BLaER1 (cell line): ENCODE results near the gene QRFP.

Source experiments
- H3K27ac ChIP-seq: shearing (Covaris generic); formaldehyde crosslinking; 2 replicates; pipeline ENCODE4 v1.8.1; 2022
- H3K27me3 ChIP-seq: shearing (Covaris generic); formaldehyde crosslinking; 2 replicates; pipeline ENCODE4 v1.8.1; 2022
- H3K36me3 ChIP-seq: shearing (Covaris generic); formaldehyde crosslinking; 2 replicates; pipeline ENCODE4 v1.8.1; 2022
- H3K4me1 ChIP-seq: shearing (Covaris generic); formaldehyde crosslinking; 2 replicates; pipeline ENCODE4 v1.8.1; 2022
- H3K4me2 ChIP-seq: shearing (Covaris generic); formaldehyde crosslinking; 2 replicates; pipeline ENCODE4 v1.8.1; 2022
- H3K4me3 ChIP-seq: shearing (Covaris generic); formaldehyde crosslinking; 2 replicates; pipeline ENCODE4 v1.8.1; 2022
- H3K9ac ChIP-seq: shearing (Covaris generic); formaldehyde crosslinking; 2 replicates; pipeline ENCODE4 v1.8.1; 2022
- H3K9me3 ChIP-seq: shearing (Covaris generic); formaldehyde crosslinking; 2 replicates; pipeline ENCODE4 v1.8.1; 2022
- H4K20me1 ChIP-seq: shearing (Covaris generic); formaldehyde crosslinking; 2 replicates; pipeline ENCODE4 v1.8.1; 2022
- Cebpa-rat ChIP-seq: shearing (Covaris generic); IDR thresholded peaks from 2 replicates; pipeline ENCODE4 v1.8.1; 2022

Gene QRFP

GRCh38 chr9:130845901-130846481 is 50.6 kb downstream of the QRFP start:
- H3K4me2 ChIP-seq: no peak overlapping the region
- peaks cover 41% of the 10 kb centered on the region for H3K36me3 ChIP-seq
- no peak overlapping the region for H3K27ac ChIP-seq
- no peak overlapping the region for H3K9ac ChIP-seq
- H3K9me3 ChIP-seq: no peaks in the 10 kb centered on the region
- H3K4me1 ChIP-seq: peaks cover 34% of the 10 kb centered on the region
- no peaks in the 10 kb centered on the region for H3K27me3 ChIP-seq
- no peak overlapping the region for H3K4me3 ChIP-seq
- no peak for TF ChIP-seq Cebpa-rat
- H4K20me1 ChIP-seq: peaks cover 100% of the 10 kb centered on the region

GRCh38 chr9:130845254-130845653 is 51.4 kb downstream of the QRFP start:
- 0 out of 2 replicates have a peak overlapping the region, but pooled peaks have one; percentile 19 for H3K4me2 ChIP-seq
- TF ChIP-seq Cebpa-rat: 0 out of 2 replicates have a peak, but pooled peaks have one; percentile 45
- peaks cover 100% of the 10 kb centered on the region for H4K20me1 ChIP-seq
- peaks cover 40% of the 10 kb centered on the region for H3K36me3 ChIP-seq
- no peaks in the 10 kb centered on the region for H3K9me3 ChIP-seq
- H3K27me3 ChIP-seq: no peaks in the 10 kb centered on the region
- no peak overlapping the region for H3K4me3 ChIP-seq
- H3K9ac ChIP-seq: no peak overlapping the region
- peaks cover 34% of the 10 kb centered on the region for H3K4me1 ChIP-seq
- no peak overlapping the region for H3K27ac ChIP-seq

- no peak overlapping the region for H3K4me3 ChIP-seq
- peaks cover 100% of the 10 kb centered on the region for H4K20me1 ChIP-seq
- TF ChIP-seq Cebpa-rat: no peak
- no peaks in the 10 kb centered on the region for H3K9me3 ChIP-seq
- no peak overlapping the region for H3K4me2 ChIP-seq
- H3K27me3 ChIP-seq: no peaks in the 10 kb centered on the region
- H3K9ac ChIP-seq: no peak overlapping the region
- H3K36me3 ChIP-seq: peaks cover 30% of the 10 kb centered on the region; the same call in 1 of the 2 replicates
- H3K27ac ChIP-seq: no peak overlapping the region
- H3K4me1 ChIP-seq: peaks cover 45% of the 10 kb centered on the region
Observed at GRCh38 chr9:130844044-130844451, 52.6 kb downstream of the QRFP start.

GRCh38 chr9:130843049-130843908 is 53.3 kb downstream of the QRFP start:
- H3K4me1 ChIP-seq: peaks cover 52% of the 10 kb centered on the region
- H3K9ac ChIP-seq: no peak overlapping the region
- H3K4me2 ChIP-seq: no peak overlapping the region
- peaks cover 30% of the 10 kb centered on the region; the same call in 1 of the 2 replicates for H3K36me3 ChIP-seq
- peaks cover 100% of the 10 kb centered on the region for H4K20me1 ChIP-seq
- H3K27me3 ChIP-seq: no peaks in the 10 kb centered on the region
- TF ChIP-seq Cebpa-rat: no peak
- no peak overlapping the region for H3K4me3 ChIP-seq
- H3K27ac ChIP-seq: no peak overlapping the region
- no peaks in the 10 kb centered on the region for H3K9me3 ChIP-seq
